ENCODE data around the gene LRRC55.

- TF ChIP-seq EP300 (IDR thresholded peaks at IDR 0.05; ENCODE audit: low read depth), result no peak
- TF ChIP-seq CTCF (IDR thresholded peaks at IDR 0.05), result no peak
These were observed 18.4 kb upstream of the LRRC55 start for GRCh38 chr11:57163160-57163868.

All from transverse colon (tissue), 3 donors.